GM18951 (cell line): Measurements from ENCODE around the gene TTC28.

Experiments
- POLR2A ChIP-seq: IDR thresholded peaks from 4 replicates; pipeline ENCODE4 v1.6.1; 2011; ENCODE audit warnings: mild to moderate bottlenecking; ENCODE audit not compliant: insufficient read length, insufficient read depth; ENCODE audit errors: extremely low read depth
- in situ Hi-C: fragments of 300-500 bp; cut with MboI; formaldehyde crosslinking; loops from one replicate; pipeline ENCODE4 v1.12.0; 2022; ENCODE audit warnings: low sequenced_read_pairs, mixed read lengths, inconsistent platforms; ENCODE audit not compliant: unreplicated experiment

The TTC28 gene

DNA sequence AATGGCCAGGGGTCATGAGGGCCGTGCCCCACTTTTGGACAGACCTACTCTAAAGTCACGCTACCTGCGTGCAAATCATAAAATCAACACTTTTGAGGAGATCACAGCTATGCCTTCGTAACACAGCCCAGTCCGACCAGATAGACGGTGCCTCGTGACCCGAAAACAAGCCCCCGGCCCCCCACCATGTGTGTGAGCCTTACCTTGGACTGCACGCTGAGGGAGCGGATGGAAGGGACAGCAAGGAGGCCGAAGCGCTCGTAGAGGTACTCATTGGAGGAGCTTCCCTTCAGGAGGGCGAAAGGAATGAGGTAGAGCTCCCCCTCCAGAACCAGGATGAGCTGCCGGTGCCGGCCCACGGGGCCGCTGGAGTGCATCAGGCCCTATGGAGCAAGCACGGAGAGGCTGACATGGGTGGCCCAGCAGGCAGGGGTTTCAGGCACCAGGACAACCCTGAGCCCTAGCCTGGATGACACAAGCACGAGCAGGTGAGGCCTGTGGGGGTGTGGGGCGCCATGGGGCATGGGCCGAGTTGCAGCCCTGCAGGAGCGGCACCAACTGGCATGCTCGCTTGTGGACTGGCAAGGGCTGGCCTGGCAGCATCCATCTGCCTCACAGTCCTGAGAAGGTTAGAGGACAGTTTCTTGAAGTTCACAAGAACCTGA lies 678.3 kb downstream of the TTC28 start:
- no peak for TF ChIP-seq POLR2A

DNA sequence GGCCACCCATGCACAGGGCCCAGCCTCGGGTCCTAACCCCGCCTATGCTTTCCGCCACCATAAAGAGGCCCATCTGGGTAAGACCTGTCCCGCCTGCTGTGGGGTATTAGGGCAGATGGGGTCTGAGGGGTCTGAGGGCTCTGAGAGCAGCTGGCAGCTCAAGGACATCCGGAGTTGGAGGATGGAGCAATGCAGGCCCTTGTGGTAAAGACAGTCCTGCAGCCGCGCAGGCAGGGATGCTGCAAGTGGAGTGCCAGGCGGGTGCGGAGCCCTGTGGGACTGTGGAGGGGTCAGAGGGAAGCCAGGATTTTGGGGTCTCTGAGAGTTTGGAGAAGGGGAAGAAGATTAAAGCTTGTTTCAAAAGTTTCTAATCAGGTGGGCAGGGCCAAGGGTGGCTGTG lies 679.3 kb downstream of the TTC28 start:
- in situ Hi-C loops = no loop called here
- no peak for TF ChIP-seq POLR2A

More for the DNA sequence above, 678.3 kb downstream of the TTC28 start:
- in situ Hi-C loops = no loop called here

DNA sequence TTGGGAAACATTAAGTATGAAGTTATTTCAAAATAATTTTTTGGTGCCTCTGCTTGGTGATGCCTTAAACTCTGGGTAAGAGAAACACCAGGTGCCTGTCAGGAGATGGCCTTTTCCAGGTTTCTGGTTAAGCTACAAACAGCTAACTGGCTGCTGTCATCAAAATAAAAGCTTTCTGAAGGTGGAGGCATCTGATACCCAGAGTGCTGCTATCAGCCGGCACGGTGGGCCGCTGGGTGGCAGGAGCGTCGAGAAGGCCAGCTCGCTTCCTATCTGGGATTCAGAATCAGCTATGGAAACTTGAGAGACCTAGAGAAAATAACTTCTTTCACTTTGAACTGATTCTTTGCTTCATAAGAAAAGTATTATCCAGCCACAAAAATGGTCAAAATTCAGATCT lies 679.8 kb downstream of the TTC28 start:
- in situ Hi-C loops = no loop called here

DNA sequence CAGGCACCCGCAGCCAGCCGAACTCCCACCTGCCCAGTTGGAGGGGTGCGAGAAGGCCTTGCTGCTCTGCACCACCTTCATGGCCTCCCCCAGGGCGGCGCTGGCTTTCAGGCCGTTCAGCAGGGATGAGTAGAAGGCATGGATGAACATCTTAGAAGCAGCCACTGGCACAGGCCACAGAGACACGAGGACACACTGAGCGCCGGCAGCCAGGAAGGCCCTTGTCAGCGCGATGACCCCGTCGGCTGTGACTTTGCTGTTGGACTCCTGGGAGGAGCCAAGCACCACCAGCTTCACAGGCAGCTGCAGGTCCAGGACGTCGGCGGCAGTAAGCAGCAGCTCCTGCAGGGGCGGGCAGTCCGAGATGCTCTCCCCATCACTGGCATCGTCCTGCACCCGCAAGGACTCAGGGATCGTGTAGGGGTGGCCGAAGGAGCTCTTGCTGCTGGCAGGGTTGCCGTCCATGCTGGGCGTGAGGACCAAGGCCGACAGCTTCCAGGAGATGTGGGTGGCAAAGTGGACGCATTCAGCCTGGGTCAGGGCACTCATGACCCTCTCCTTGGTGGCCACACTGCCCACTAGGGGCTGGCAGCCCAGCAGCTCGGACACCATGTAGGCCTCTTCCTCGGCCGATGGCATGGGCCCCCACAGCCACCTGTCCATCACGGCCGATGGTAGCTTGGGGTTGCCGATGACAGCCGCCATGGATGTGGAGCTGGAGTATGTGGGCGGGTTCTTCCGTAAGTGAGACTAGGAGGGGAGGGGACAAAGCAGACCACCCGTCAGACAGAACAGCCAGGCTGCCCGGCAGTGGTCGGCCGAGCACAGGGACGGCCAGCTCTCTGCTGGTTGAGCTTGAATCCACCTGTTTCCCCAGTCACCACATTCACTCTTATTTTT lies 680.9 kb downstream of the TTC28 start:
- in situ Hi-C loops = no loop called here

More for the DNA sequence above, 679.8 kb downstream of the TTC28 start:
- TF ChIP-seq POLR2A = no peak

DNA sequence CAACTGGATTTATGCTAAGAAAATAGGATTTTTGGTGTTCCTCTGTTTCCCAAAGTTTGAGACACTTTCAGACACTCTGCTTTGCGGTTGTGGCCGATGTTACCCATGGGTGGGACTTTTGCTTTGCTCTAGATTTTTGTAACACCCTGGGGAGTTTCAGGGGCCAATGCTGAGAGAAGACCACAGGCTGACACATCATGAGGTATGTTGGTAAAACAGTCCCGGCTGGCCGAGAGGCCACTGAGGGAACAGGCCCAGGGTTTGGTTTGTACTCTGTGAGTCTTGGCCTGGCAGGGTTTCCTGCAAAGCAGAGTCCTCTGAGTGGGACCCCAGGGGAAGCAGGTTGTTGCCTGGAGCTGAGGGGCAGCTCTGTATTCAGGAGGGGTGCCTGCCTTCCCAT lies 682.1 kb downstream of the TTC28 start:
- TF ChIP-seq POLR2A = no peak
- in situ Hi-C loops = no loop called here

More for the DNA sequence above, 680.9 kb downstream of the TTC28 start:
- TF ChIP-seq POLR2A = no peak

DNA sequence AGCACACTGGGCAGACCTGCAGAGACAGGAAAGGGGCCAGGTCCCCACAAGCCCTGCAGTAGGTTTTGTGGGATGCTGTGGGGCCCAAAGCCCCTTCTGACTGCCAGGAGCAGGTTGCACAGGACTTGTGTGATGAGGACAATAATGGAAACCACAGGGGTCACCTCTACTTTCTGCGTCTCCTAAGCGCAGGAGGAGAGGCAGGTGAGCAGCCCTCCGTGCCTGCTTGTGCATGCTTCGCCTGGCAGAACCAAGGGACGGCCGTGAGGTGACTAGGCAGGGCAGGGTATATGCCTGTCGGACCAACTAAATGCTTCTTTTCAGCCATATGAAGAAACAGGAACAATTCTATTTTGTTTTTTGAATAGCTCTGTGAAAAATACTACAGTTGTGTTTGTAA lies 682.7 kb downstream of the TTC28 start:
- in situ Hi-C loops = no loop called here
- no peak for TF ChIP-seq POLR2A

DNA sequence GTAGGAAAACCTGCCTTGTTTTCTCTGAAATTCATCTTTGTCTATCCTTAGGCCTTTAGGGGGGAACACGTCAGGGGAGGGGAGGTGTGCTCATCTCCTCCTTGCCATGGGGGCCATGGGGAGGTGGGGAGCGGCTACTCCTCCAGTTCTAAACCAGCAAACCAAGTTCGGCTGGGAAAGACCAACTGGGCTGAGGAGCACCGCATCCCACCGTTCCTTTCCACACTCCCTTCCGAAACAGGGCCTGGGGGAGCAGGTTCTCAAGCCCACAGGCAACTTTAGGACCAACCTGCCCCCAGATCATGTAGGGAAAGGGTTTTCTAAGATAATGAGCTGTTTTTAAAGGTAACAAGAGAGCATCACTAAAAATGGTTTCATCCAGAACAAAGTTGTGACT lies 683.1 kb downstream of the TTC28 start:
- in situ Hi-C loops = no loop called here

DNA sequence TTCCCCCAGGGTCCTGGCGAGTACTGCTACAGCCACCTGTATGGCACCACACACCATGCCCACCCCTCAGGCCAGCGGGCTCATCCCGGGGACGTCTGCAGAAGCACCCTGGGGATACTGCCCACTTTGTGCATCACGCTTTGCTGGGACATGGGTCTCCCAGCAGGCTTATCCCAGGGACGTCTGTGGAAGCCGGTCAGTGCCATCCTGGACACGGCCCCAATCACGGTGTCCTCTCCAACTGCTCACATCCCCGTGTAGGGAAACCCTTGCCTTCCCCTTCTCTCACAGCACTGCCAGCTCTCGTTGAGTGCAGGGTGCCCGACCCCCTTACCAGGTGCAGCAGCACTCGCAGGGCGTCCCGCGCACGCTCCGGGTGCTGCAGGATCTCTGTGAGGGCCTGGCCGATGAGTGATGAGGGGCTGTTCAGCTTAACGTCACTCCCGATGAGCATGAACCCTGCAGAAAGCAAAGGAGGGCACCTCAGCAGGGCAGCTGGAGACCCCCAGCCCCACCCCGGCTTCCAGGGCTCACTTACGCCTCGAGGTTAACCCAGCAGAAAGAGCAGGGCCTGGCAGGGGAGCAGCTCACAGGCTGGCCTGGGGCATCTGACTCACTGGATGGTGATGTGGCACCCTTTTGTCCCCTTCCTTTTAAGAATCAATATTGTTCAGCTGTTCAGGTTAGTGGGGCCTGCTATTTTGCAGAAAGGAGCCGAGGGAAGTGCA lies 683.7 kb downstream of the TTC28 start:
- in situ Hi-C loops = no loop called here
- TF ChIP-seq POLR2A = no peak

More for the DNA sequence above, 683.1 kb downstream of the TTC28 start:
- no peak for TF ChIP-seq POLR2A

DNA sequence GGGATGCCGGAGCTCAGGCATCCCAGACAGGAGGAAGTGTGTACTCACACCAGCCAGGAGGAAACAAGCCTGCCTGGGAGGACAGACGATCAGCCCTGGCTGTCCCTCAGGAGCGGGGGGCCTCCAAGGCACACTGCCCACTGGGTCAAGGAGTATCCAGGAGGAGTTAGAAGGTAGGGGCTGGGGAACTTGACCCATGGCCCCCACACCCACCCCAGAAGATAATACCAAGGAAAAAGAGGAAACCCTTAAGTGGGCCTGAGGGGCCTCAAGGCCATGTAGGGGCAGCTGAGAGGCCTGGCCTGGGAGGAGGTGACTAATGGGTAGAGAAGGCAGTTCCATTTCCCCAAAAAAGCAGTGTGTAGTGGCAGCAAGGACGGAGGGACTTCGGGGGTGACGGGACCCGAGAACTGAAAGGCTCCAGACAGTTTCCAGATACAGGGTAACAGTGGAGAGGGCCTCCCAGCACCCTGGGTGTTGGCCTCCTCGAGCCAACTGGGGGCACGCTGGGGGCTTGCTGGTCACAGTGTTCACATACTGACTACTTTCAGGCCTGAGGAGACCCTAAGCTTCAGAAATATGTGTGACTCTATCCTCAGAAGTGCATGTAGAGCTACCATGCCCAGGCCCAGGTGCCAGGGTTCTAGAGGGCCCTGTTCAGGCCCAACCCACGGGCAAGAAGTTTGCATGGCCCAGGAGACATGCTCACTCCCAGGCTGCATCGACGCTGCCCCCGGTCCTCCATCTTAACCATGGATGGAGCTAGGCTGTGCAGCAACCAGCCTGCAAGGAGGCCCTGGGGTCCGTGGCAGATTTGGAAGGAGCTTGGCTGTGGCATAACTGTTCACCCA lies 684.9 kb downstream of the TTC28 start:
- no peak for TF ChIP-seq POLR2A
- in situ Hi-C loops = no loop called here

DNA sequence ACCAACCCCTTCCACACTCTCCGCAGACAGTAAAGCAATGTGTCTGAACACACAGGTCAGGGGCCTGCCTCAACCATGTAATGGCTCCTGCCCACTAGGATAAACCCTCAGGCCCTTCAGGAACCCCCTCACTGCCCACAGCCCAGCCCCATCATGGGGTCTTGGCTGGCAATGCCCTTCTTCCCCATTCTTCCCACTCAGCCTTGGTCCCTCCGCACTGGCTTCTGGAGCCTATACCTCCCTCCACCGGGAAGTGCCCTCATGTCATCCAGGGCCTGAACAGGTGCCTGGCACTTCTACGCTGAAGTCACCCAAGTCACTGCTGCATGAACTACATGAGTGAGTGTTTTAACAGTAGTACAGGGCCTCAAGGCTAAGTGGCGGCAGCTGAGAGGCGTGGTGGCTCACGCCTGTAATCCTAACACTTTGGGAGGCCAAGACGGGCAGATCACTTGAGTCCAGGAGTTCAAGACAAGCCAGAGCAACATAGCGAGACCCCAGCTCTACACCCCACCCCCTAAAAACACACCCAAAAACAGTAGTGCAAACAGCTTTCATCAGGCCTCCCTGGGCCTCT lies 685.8 kb downstream of the TTC28 start:
- in situ Hi-C loops = no loop called here
- TF ChIP-seq POLR2A = no peak

DNA sequence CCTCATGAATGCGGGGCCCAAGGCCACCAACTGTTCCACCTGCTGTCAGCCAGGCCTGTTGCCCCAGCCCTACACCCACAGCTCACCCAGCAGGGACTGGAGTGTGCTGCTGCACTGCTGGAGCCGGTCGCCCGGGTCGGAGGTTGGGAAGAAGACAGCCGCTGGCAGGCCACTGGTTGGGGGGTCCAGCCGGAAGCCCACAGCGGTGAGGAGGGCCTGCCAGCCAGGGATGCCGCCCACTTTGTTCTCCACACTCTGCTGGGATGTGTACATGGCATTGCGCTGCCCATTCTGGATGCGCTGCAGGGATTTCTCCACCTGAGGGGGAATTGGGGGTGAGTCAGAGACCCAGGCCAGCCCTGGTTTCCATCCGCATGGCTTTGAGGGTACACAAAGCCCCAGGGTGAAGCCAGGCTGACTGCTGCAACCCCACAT lies 686.4 kb downstream of the TTC28 start:
- TF ChIP-seq POLR2A = no peak
- in situ Hi-C loops = no loop called here
